GM18526 (cell line): Measurements from ENCODE around the gene GOLGA8J.
"Not testable (repeated sequence)": the region's sequence is repeated elsewhere in the genome, so short reads cannot be mapped to it uniquely, and the experiment has no call there.

Experiments
- POLR2A ChIP-seq: IDR thresholded peaks from 3 replicates; pipeline ENCODE4 v1.6.1; 2011; ENCODE audit not compliant: insufficient read length; ENCODE audit errors: extremely low read depth

The GOLGA8J gene, protein sequence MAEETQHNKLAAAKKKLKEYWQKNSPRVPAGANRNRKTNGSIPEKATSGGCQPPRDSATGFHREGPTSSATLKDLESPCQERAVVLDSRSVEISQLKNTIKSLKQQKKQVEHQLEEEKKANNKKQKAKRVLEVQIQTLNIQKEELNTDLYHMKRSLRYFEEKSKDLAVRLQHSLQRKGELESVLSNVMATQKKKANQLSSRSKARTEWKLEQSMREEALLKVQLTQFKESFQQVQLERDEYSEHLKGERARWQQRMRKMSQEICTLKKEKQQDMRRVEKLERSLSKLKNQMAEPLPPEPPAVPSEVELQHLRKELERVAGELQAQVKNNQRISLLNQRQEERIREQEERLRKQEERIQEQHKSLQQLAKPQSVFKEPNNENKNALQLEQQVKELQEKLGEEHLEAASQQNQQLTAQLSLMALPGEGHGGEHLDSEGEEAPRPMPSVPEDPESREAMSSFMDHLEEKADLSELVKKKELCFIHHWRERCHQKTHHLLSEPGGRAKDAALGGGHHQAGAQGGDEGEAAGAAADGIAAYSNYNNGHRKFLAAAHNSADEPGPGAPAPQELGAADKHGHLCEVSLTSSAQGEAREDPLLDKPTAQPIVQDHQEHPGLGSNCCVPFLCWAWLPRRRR

DNA sequence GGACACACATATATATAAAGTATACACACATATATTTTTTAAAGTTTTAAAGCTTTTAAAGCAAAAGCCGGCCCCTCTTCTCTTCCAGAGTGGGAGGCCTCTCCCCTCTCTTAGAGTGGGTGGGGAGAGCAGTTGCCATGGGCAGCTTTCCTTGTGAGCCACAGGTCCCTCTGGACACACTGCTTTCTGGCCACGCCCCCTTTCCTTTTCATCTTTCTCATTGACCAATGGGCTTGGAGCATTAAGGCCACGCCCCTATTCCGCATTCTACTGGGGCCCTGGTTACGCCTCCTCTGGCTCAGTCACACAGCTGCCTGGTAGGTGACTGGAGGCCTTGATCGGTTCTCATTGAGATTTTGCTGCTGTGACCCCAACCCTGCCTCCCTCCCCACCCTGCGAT is at the start of gene GOLGA8J:
GOLGA8J (plus strand) TSS at position 301 of the 400 bp plus-strand sequence; CDS start at position 399, 98 bp downstream.
- not testable (repeated sequence) for TF ChIP-seq POLR2A

DNA sequence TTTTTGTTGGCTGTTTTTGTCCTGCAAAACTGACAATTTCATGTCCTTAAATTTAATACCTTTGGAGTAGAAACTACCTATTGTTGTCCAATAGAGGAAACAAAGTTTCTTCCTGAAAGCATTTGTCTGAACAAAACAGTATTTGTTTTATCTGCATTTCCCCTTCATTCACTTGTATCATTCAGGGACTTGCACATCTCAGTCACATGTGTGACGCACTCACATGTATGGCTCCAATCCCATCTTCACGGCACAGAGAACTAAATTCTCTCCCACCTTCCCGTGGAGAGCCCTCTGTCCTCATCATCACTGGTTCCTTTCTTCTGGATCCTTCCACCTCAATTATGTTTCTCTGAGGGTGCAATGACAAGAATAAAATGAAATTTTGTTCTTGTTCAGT is 49.5 kb upstream of the GOLGA8J start:
- no peak for TF ChIP-seq POLR2A

DNA sequence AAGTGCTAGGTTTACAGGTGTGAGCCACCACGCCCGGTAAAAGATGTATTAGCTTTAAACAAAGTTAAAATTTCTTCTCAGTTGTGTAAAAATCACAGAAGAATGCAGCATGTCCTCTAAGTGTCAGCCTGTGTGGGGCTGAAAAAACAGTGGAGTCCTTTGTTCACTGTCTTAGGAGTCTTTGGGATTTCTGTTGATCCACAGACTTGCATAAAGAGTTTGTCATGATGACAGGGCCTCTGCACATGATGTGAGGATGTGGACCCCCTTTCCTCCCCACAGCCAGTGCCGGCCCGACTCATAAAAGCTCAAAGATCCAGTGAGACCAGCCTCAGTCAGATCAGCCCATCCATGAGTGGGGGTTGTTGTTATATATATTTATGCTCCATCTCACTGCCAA is 49.0 kb upstream of the GOLGA8J start:
- TF ChIP-seq POLR2A: no peak

DNA sequence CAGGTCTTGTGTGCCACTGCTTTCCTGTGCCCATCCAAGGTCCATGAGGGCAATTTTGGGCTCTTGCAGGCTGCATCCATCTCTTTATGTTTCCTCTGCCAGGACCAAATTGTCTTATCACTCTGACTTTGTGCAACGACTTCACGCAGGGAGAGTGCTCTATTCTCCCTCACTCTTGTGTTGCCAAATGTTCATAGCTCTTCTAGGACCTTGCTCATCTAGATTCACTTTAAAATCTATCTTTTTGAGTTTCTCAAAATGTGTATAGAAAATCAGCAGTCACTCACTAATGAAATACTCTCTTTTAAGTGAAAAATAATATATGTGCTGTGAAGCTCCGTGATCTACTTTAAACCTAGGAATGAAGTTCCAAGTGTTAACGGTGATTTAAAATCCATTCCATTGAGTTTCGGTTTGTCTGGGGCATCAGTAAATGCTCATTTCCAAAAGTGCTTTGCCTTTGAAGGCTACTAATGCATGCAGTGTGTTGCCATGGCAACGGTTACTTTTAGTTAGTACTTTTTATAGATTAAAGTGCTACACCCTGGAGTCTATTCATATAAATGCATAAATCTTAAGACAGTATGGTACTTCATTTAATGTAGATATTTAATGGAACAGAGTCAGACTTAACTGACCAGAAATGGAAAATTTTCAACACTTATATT is 46.6 kb upstream of the GOLGA8J start:
- TF ChIP-seq POLR2A: no peak

DNA sequence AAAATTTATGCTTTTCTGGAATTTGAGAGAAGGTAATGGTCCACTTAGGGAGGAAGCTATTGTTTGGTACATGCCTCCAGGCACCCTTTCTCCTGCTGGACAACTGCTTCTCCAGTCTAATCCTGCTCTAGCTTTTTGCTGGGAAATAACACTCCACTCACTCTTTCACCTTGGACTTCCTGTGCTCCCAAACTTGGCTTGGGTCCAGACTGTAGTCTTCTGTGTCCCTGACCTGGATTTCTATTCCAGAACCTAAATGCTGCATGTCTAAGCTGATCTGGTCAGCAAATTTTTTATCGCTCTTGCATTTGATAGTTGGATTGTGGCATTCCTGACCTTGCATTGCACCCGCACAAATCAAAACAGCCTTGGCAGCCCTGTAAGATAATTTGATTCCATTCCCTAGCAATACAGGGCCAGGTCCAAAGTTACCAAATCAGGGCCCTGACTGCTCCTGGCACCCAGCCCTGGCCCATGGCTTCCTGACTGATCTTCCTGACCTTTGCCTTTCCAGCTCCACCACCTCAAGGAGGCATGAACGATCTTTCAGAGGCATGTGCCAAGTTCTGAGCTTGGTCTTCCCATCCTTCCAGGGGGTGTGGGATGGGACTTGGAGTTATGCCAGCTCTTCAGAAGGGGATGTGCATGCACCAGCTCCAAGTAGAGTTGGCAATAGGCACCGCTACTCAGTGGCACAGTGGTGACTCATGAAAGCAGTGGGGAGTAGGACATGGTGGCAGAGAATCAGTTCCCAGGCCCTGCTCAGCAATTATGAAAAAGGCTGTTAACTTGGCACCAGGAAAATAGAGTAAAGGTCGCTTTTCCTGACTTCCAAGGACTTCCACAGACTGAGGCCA is 43.9 kb upstream of the GOLGA8J start:
- TF ChIP-seq POLR2A: no peak

DNA sequence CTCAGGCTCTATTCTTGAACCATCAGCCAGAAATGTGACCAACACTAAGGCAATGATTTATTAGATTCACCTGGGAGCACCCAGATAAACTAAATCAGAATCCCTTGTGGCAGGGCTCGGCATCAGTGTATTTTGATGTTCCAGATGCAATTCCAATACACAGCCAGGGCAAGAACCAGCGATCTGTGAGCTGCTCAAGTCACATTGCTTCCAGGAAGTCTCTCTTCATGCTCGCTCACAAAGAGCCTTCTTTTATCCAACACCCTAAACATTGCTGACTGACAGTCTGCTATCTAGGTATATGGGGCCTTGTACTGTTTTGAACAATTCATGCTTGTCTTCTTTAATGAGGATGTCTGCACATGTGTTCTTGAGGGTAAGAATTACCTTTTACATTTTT is 40.9 kb upstream of the GOLGA8J start:
- no peak for TF ChIP-seq POLR2A

DNA sequence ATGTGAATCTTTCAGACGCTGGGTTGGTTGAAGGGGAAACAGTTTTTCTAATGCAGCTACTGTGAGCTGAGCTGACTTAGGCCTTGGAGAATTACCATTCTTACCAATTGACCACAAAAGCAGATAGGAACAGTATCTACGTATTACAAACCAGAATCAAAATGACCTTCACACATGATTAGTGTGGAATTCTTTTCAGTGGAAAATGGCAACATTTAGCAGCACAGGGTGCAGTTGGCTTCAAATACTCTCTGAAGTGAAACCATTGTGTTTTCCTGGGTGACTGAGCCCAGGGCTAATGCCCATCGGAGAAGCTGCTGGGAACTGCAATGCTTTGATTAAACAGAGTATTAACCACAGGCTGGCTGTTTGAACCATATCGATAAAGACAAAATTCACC is 40.2 kb upstream of the GOLGA8J start:
- no peak for TF ChIP-seq POLR2A

DNA sequence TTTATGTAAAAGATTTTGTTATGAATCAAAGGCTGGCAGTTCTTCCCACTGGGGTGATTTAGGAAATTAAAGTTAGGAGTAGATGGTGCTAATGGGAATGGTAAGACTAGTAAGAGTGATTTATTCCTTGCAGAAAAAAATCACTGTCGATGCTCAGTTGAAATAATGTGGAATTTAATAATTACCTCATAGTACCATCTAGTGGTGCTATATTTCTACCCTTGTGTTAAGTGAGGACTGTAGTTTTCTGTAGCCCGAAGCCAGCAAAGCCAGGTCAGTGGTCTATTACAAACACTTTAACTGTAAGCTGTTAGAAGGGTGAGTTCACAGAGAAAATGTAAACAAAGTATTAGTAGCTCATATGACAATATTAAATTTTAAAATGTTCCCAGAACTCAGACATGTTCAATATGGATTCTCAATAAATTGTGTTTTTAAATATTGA is 39.5 kb upstream of the GOLGA8J start:
- TF ChIP-seq POLR2A: no peak

DNA sequence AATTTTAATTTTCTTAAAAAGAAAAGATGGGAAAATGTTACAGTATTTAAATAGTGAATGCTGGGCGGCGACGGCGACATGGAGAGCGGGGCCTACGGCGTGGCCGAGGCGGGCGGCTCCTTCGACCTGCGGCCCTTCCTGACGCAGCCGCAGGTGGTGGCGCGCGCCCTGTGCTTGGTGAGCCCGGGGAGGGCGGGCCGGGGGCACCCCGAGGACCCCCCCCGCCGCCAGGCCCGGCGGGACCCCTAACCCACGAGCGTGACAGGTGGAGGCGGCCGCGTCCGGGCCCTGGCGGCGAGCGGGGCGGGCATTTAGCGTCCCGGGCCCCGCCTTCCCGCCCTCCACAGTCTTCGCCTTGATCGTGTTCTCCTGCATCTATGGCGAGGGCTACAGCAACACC is 38.4 kb upstream of the GOLGA8J start:
- no peak for TF ChIP-seq POLR2A

DNA sequence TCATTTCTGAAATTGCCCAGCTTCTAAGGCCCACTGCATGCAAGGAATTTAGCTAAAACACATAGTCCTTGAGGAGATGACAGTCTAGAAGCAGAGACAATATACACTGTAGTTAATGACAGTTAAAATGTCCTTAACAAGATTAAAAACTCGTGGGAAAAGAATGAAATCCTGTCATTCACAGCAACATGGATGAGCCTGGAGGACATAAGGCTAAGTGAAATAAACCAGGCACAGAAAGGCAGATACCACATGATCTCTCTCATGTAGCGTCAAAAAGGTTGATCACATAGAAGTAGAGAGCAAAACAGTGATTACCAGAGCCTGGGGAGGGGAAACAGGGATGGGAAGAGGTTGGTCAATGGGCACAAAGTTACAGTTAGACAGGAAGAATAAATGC is 36.3 kb upstream of the GOLGA8J start:
- no peak for TF ChIP-seq POLR2A

DNA sequence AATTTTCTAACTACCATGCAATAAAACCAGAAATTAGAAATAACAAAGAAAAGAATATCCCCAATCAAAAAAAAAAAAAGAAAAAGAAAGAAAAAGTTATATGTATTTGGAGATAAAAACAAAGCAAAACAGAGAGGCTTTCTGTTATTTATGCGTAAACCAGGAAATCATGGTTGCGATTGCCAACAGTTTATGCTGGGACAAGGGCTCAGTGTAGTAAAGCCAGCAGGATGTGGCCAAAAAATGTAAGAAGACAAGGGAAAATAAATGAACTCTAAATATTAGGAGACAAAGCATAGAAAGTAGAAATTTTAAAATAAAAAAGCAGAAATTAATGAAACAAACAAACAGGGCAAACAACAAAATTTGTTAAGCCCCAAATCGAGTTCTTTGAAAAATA is 27.2 kb upstream of the GOLGA8J start:
- no peak for TF ChIP-seq POLR2A

DNA sequence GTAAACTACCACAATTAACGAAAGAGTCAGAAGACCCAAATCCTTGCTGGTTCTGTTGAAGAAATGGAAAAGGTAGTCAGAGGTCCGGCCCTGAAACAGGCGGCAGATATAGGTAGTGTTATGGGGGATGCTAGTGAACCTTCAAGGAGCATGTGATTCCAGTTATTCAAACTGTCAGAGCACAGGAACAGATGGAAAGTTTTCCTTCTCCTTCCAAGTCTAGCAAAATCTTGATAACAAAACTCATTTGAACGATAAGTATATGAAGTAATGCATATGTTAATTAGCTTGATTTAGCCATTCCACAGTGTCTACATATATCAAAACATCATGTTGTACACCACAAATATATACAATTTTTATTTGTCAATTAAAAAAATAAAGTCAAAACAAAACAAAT is 26.6 kb upstream of the GOLGA8J start:
- no peak for TF ChIP-seq POLR2A

DNA sequence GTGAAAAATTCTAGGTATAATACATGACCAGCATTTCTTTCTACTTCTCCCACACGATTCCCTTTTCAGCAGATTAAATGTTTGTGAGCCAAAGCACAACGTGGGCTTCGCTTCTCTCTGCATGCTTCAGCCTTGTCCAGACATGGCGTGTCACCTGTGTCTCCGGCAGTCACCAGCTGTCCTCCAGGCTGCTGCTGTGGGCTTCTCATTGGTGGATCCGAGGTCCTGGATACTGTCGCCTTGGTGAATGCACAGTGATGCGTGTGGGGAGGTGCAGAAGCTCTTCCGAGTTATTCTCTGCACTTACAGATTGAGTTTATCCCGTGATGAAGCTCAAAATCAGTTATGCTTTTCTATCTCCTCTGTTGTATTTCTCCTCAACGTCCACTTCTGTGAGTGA is 23.0 kb upstream of the GOLGA8J start:
- TF ChIP-seq POLR2A: no peak

DNA sequence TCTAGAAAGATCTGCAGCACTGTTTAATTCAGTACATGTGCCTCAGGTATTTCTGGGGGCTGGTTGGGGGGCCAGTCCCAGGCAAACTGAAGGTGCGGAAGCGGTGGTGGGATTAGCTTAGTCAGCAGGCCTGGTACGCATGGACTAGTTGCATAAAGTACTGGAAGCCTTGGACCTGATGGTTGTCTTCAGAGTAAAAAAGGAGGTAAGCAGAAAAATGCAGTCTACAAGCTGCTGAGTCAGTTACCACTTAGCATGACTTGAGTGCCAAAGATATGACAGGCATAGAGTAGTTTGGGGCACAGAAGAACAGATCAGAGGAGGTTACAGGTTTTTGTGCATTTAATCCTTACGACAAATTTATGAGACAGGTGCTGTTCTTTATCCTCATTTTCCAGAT is 19.9 kb upstream of the GOLGA8J start:
- no peak for TF ChIP-seq POLR2A
